GM21825 (cell line): ENCODE results near the gene ZNF524.

ENCODE experiments used
- ATAC-seq: cut with Tn5 transposase; IDR thresholded peaks from one replicate; pipeline ENCODE4 v1.9.1; 2021; ENCODE audit warnings: mild to moderate bottlenecking, moderate library complexity; ENCODE audit not compliant: unreplicated experiment

ZNF524 gene

DNA sequence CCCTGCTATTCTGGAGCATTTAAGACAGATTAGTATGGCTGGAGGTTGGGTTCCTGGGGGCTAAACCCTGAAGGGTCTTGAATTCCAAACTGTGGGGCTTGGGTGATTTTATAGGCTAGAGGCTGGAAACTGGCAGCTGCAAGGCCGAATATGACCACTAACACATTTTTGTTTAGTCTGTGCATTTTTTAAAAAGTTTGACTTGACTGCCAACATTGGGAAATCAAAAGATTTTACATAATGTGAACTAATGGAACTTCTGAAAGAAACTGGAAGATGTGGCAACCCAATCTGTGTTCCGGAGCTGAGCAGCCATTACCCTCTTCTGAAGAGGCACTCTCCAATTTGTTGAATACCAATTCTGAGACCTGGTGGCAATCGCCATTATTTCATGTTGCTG is 19.2 kb downstream of the ZNF524 start:
- no peak for ATAC-seq

DNA sequence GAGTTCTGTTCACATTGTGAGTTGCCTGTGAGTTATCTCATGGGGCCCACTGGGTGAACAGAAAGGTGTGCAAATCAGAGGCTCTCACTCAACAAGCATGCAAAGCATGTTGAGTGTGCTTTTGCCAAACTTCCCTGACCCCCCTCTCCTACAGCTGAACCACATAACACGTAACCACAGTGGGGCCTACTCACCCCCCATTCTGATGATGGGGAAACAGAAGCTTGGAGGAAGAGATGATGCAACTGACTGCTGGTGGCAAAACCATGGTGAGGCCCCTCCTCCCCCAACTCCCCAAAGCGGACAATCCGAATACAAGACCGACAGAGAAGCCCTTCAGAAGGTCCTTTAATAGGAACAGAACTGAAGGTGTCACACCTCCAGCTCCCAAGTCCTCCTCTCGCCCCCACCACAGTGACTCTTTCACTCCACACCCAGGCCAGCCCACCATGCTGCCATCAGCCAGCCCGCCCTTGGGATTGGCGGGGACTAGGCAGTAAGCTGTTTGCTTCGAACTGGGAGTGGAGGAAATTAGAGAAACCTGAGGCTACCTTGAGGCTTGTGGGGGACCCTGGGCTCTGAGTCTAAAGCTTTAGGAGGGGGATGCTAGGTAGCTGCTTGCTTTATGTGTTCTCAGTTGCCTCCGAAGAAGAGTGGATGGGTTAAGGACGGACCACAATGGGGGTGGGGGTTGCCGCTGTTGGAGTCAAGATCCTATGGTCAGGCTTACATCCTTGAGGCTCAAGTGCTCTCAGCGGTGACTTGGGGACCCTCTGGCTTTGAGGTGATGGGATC is 20.5 kb downstream of the ZNF524 start:
- no peak for ATAC-seq

DNA sequence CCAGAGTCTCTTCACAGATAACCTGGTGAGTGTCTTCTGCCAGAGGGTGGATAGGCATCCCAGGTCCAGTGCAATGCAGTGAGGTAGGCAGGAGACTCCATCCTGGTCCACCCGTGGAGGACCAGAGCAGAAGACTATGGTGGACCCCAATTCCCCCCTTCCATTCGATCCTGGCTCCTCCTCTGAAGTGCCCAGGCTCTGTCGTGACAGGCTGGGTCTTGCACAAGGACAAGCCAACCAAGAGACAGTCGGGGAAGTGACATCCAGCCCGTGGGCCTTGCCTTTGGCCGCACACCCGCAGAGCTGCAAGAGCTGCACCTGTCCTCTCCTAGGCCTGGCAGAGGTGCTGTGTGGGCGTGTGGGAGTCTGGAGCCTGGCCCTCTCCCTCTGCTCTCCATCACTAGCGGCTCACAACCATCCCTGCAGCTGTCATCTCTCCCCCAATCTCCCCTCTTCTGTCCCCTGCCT is 21.2 kb downstream of the ZNF524 start:
- no peak for ATAC-seq

DNA sequence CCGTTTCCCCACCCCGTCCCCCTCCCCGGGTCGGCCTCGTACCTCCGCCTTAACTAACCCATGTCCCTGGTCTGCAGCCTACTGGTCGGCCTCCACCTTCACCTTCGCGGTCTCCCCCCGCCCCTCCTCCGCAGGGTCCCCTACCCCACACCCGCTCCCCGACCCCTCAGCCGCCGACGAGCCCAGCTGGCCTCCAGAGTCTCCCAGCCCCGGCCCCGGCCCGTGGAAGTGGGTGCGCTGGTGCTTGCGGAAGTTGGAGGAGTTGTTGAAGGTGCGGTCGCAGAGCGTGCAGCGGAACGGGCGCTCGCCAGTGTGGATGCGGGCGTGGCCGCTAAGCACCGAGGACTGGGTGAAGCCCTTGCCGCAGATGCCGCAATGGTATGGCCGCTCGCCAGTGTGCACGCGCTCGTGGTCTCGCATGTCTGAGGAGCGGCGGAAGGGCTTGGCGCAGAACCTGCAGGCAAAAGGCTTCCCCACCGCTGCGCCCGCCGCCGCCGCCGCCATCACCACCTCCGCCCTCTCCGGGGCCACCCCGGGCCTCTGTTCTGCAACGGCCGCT is 21.7 kb downstream of the ZNF524 start:
- ATAC-seq: no peak

DNA sequence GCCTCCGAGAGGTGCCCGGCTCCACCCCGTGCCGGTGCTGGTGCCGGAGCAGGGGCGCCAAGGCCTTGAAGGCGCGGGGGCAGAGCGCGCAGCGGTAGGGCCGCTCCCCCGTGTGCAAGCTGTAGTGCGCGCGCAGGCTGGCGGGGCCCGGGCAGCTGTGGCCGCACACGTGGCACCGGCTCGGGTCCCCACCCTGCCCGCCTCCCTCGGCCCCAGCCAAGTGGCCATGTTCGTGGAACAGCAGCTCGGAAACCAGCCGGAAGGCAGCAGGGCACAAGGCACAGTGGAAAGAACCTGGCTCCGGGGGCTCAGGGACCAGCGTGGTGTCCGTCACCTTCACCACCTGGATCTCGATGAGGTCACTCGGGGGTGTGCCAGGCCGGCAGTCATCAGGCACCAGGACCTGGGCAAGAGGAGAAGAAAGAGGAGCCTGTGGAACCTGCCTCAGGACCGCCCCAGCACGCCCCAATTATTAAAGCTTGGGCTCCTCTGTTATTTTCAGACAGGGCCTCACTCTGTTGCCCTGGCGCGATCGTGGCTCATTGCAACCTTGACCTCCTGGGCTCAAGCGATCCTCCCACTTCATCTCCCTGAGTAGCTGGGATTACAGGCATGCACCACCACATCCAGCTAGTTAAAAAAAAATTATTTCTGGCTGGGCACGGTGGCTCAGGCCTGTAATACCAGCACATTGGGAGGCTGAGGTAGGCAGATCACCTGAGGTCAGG is 22.3 kb downstream of the ZNF524 start:
- no peak for ATAC-seq

DNA sequence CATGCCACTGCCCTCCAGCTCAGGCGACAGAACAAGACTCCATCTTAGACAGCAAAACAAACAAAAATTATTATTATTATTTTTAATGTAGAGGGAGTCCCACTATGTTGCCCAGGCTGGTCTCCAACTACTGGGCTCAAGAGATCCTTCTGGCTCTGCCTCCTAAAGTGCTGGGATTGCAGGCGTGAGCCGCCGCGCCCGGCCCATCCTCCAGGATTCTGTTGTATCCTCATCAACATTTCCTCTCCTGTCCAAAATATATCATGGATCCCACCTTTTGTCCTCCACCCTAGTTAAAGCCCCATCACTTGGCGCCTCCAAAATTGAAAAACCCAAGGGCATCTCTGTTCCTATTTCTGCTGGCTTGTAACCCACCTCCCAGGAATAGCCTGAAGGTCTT is 23.0 kb downstream of the ZNF524 start:
- no peak for ATAC-seq

DNA sequence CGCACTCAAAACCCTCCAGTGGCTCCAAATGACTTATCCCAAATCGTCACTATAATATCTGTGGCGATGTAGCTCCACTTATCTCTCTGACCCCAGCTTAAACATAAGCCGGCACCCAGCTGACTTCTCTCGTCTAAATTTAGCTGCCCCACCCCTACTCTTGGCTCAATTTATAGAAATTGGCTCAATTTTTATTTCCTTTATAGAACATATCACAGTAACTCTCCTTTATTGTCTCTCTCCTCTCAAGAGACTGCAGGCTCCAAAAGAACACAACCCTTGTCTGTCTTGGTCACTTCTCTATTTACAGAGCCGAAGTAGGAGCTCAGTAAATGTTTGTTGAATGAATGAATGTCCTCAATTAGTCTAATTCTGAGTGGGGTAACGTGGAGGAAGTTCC is 23.5 kb downstream of the ZNF524 start:
- no peak for ATAC-seq

DNA sequence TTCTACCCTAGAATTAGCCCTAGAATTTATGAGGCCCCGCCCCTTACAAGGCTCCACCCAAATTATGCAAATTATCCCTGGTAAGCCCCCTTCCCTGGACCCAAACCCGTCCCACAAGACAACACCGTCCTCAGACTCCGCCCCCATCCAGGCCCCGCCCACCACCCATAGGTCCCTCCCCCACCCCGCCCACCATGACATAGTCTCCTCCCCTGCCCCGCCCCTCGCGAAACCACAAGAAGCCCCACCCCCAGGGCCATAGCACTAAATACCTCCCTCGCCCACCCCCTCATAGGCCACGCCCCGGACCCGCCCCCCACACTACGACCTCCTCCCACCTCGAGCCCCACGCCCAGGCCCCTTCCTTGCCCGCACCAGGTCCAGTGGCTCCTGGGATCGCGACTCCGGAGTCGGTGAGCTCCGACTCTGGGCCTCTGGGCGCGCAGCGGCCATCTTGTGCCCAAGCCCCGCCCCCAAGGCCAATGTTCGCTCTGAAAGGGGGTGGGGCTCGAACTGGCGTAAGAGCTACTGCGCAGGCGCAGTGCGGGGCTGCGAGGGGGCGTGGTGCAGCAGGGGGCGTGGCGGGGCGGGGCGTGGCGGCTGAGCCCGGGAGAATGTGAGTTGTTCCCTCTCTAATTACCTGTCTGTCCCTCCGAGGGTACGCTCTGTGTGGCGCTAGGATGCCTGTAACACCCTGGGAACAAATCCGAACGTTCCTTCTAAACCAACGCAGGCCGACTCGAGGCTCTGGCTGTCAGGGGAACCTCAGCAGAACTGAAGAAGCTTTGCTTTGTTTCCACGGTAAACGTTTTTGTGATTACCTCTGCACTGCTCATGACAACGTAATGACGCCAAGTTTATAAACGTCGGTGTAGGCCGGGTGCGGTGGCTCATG is 24.3 kb downstream of the ZNF524 start, which contains the start of gene ZNF784:
ZNF784 (minus strand) TSS at position 458 of the 895 bp plus-strand sequence; CDS start at position 453, 5 bp downstream.
- peak; percentile 49 for ATAC-seq

DNA sequence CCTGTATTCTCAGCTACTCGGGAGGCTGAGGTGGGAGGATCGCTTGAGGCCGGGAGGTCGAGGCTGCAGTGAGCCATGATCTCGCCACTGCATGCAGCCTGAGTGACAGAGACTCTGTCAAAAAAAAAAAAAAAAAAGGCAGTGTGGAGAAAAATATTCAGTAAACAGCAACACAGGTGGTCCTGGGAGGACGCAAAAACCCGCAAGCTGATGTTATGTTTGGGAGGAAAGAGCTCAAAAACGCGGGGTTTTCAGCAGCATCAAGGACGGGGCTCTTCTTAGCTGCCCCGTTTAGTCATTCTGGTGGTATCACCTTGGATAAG is 24.9 kb downstream of the ZNF524 start:
- no peak for ATAC-seq

DNA sequence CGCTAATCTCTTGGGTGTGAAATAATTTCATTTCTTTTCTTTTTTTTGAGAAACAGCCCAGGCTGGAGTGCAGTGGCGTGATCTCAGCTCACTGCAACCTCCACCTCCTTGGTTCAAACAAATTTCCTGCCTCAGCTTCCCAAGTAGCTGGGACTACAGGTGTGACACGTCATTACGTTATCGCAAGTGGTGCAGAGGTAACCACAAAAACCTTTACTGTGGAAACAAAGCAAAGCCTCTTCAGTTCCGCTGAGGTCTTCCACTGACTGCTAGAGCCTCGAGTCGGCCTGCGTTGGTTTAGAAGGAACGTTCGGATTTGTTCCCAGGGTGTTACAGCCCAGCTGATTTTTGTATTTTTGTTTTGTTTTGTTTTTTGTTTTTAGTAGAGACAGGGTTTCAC is 26.3 kb downstream of the ZNF524 start:
- no peak for ATAC-seq

DNA sequence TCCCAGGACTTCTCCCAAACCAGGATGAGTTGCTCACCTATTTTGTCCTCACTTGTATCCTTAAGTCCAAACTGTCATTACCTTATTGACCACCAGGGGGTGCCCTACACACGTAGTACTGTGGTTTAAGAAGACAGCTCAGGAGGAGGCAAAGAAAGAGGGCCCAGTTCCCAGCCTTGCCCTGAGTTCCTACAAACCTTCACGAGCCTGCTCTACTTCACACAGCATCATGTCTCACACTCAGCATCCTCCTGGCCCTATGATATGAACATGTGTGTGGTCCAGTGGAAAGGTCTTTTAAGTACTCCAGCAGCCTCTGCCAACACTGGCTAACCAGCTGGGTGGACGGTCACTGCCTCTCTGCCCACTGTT is 32.4 kb downstream of the ZNF524 start:
- ATAC-seq: no peak

DNA sequence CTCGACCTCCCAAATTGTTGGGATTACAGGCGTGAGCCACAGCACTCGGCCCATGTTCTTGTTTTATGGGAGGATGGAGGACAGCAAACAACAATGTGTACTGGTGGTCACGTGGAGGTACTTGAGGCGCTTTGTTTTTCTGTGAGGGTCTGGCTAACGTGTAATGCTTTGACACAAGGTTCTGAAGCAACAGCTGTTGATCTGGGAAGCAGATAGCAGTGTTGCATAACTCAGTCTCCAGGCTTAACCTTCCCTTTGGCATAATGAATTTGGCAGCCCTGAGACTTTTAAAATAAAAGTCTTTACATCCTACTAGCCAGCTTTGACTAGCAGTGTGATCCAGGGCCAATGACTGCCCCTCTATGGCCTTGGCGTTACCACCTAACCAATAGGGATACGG is 33.8 kb downstream of the ZNF524 start:
- no peak for ATAC-seq

DNA sequence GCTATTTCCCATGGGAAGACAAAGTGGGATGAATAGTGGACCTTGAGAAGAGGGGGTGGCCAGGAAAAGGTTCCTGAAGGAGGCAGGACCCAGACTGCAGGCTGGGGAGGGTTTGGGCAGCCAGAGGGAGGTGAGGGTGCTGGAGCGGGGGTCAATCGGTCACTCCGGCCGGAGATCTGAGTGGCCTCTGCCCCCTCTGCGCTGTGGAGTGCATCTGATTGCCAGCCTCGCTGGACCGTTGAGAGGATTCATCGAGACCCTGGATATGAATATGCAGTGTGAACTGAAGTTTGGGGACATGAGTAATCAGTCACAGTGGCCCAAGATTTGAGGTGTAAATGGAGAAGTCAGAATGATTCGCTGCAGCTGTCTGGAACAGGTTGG is 35.2 kb downstream of the ZNF524 start:
- ATAC-seq: no peak

DNA sequence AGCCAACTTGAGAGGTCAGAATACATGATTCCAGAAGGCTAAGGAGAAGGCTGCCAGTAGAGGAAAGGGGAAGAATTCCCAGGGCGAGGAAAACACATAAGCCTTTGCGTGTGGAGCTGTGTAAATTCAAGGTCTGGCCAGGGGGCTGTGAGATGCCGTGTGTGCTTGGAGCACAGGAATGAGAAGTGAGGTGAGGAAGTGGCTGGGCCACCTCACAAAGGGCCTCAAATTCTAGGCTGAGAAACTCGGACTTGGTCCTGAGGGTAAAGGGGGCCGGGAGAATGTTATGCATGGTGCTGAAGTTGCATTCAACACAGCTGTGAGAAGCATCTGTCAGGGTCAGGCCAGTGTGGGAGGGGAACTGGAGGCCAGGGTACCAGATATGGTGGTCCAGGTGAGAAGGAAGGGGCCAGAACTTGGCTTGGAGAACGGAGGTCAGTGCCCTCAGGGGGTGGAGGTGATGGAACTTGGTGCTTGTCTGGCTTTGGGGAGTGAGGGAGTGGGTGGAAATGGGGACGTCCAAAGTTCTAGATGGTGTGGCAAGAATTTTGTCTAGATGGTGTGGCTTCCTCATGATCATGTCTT is 35.9 kb downstream of the ZNF524 start:
- ATAC-seq: no peak

DNA sequence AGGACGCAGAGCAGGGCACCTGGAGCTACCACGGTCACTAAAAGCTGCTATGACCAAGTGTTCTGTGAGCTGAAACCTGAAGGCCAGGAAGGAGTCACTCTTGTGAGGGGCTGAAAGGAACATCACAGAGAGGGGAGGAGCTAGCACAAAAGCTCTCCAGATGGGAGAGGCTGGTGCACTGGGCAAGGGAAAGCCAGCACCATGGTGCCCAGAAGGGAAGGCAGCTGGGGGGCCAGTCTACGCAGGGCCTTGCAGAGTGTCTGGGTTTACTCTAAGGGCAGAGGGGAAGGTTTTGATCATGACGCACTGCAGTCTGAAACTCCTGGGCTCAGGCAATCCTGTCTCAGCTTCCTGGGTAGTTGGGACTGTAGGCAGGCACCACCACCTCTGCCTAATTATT is 36.6 kb downstream of the ZNF524 start:
- no peak for ATAC-seq

DNA sequence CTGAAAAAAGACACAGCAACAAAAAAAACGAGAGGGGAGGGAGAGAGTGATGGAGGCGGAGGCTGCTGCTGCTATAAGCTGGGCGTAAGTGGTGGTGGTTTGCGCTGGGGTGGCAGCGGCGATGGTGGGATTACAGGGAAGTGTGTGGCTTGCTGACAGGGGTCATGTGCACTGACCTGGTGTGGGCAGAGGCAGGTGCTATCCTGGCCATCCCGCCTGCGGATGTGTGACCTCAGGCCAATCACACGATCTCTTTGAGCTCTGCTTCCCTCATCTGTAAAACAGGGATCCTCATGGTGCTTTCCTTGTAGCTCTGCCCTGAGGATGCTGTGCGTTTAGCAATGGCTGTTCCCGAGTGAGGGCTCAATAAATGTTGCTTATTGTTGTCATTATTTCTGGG is 37.4 kb downstream of the ZNF524 start:
- ATAC-seq: no peak

DNA sequence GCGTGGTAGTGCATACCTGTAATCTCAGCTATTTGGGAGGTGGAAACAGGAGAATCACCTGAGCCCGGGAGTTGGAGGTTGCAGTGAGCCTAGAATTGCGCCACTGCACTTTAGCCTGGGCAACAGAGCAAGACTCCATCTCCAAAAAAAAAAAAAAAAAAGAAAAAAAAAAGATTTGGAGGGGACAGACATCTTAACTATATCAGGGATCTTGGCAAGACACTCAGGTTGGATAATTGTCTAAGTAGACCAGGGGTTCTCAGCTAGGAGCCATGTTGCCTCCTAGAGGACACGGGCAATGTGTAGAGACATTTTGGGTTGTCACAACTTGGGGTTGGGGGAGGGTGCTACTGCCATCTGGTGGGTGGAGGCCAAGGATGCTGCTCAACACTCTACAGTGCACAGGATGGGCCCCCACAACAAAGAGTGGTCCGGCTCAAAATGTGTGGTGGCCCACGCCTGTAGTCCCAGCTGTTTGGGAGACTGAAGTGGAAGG is 38.8 kb downstream of the ZNF524 start:
- ATAC-seq: no peak

DNA sequence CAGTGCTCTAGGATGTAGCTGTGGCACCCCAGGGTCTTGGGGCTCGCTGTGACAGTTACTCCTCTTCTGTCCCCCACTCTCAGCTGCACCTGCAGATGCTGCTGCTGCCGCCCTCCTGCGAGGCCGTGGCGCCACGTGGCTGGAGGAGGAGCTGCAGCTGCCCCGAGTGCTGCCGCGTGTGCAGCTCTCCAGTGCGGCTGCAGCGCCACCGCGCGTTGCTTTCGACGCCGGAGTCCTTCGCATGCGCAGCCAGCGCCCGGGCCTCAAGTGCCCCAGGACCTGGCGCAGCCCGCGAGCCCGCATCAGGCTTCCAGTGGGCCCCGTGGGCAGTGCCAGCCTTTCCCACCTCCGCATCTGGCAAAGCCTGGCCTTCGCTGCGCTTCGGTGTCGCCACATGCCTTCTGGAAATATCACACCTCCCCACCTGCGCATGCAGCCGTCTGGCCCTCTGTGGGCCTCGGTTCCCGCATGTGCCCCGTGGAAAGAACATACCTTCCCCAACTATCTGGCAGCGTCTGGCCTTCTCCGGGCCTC is 40.0 kb downstream of the ZNF524 start:
- ATAC-seq: no peak

DNA sequence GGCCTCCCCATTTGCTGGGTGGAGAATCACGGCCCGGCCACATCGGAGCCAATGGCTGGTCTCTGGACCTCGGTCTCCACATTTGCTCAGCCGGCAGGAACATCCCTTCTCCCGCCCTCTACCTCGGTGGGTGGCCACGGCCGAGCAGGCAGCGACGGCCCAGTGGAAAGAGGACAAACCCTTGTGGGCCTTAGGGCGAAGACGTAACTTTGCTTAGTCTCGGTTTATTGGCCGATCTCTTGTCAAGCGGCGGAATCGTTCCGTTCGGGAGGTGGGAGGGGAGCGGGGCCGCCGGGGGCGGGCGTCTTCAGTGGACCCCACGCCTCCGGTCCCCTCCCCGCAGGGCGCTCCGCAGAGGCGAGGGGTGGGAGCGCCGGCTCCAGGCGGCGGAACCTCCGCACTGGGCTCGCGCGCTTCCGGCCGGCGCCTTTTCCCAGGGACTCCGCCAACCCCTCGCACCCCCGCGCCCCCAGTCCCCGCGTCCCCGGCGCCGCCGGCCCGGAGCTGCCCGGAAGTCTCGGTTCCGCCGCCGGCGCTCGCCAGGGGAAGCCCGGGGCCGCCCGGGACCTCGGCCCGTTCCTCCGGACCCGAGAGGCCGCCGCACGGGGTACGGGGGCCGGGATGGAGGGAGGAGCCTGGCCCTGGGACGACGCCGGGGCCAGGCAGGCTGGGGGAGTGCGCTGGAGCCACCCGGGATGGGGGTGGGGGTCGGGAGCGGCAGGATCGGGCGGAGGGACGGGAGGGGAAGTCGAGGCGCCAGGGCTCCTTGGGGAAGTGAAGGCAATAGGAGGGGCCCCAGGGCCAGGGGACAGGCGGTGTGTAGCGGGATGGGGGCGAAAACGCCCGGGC is 40.7 kb downstream of the ZNF524 start, which contains the start of gene ZNF580:
ZNF580 (plus strand) TSS at position 426 of the 849 bp plus-strand sequence. CDS start 1,507 bp downstream, outside the sequence.
- peak; percentile 39 for ATAC-seq
